Measurements from ENCODE around the gene EEF2. TPM values are rescaled to one million over a fixed set of nuclear protein-coding genes. Genes with fewer than 3 reads are reported as not detected.
"Not testable (repeated sequence)": the region's sequence is repeated elsewhere in the genome, so short reads cannot be mapped to it uniquely, and the experiment has no call there.

Gene EEF2
- total and polyA plus RNA-seq, 2 donors from 2014 or later = 1,520 to 1,813 TPM

- intact Hi-C loops (cut with DNase I) = no loop called here
- no peak for FAIRE-seq
- H3K4me3 ChIP-seq (ENCODE audit: low read length in 3 of 3) = no peak overlapping the region
- TF ChIP-seq, protein P1, sequence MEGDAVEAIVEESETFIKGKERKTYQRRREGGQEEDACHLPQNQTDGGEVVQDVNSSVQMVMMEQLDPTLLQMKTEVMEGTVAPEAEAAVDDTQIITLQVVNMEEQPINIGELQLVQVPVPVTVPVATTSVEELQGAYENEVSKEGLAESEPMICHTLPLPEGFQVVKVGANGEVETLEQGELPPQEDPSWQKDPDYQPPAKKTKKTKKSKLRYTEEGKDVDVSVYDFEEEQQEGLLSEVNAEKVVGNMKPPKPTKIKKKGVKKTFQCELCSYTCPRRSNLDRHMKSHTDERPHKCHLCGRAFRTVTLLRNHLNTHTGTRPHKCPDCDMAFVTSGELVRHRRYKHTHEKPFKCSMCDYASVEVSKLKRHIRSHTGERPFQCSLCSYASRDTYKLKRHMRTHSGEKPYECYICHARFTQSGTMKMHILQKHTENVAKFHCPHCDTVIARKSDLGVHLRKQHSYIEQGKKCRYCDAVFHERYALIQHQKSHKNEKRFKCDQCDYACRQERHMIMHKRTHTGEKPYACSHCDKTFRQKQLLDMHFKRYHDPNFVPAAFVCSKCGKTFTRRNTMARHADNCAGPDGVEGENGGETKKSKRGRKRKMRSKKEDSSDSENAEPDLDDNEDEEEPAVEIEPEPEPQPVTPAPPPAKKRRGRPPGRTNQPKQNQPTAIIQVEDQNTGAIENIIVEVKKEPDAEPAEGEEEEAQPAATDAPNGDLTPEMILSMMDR (IDR thresholded peaks at IDR 0.05; ENCODE audit: borderline replicate concordance, extremely low read depth, insufficient read depth) = no peak
- H3K9ac ChIP-seq (ENCODE audit: low read length in 3 of 3) = no peak overlapping the region
- no peaks in the 10 kb centered on the region for H3K27me3 ChIP-seq (ENCODE audit: control insufficient read depth, insufficient read depth, low read length)
- H3K9me3 ChIP-seq (ENCODE audit: control insufficient read depth in 2 of 3, insufficient read depth in 1 of 3, low read length in 3 of 3) = no peaks in the 10 kb centered on the region
- H3K4me1 ChIP-seq (ENCODE audit: control insufficient read depth in 2 of 3, insufficient read depth in 2 of 3, low read depth in 1 of 3, low read length in 3 of 3) = peaks cover 0 to under 1% (median 0%) of the 10 kb centered on the region in 3 donors
- DNase-seq = no peak
- no peak overlapping the region for H3K27ac ChIP-seq (ENCODE audit: low read depth in 2 of 2, low read length in 2 of 2)
- H3K36me3 ChIP-seq (ENCODE audit: control insufficient read depth in 2 of 3, insufficient read depth in 3 of 3, low read length in 3 of 3) = no peaks in the 10 kb centered on the region
Observed at GRCh38 chr19:3945838-3946237, 39.4 kb downstream of the EEF2 start.

DNA sequence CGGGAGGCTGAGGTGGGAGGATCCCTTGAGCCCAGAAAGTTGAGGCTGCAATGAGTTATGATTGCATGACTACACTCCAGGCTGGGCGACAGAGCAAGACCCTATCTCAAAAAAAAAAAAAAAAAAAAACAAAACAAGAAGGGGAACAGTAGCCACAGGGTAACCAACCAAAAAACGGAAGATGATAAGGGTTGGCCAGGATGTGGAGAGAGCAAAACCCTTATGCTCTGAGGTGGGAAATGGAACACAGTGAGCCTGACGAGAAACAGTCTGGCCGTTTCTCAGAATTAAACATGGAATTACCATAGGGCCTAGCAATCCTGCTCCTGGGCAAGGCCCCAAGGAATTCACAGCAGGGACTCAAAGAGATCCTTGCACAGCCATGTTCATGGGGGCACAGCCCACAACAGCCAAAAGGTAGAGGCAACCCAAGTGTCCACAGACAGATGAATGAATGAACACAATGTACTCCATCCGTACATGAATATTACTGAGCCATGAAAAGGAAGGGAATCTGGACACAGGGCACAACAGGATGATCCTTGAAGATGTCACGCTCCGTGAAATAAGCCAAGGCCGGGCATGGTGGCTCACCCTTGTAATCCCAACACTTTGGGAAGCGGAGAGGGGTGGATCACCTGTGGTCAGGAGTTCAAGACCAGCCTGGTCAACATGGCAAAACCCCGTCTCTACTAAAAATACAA lies 41.1 kb downstream of the EEF2 start:
- TF ChIP-seq, protein P1 (IDR thresholded peaks at IDR 0.05; ENCODE audit: borderline replicate concordance, extremely low read depth, insufficient read depth) = no peak
- Histone ChIP-seq H3K36me3 (ENCODE audit: control insufficient read depth in 2 of 3, insufficient read depth in 3 of 3, low read length in 3 of 3) (no peaks in the 10 kb centered on the region), H3K9me3 (ENCODE audit: control insufficient read depth in 2 of 3, insufficient read depth in 1 of 3, low read length in 3 of 3) (no peaks in the 10 kb centered on the region), H3K27ac (ENCODE audit: low read depth in 2 of 2, low read length in 2 of 2) (no peak overlapping the region), H3K27me3 (ENCODE audit: control insufficient read depth, insufficient read depth, low read length) (no peaks in the 10 kb centered on the region), H3K4me3 (ENCODE audit: low read length in 3 of 3) (no peak overlapping the region), H3K4me1 (ENCODE audit: control insufficient read depth in 2 of 3, insufficient read depth in 2 of 3, low read depth in 1 of 3, low read length in 3 of 3) (no peaks in the 10 kb centered on the region), H3K9ac (ENCODE audit: low read length in 3 of 3) (no peak overlapping the region)
- no peak for DNase-seq
- intact Hi-C loops (cut with DNase I) = no loop called here
- no peak for FAIRE-seq

GRCh38 chr19:3942790-3943409 lies 42.4 kb downstream of the EEF2 start:
- H3K9me3 ChIP-seq (ENCODE audit: control insufficient read depth in 2 of 3, insufficient read depth in 1 of 3, low read length in 3 of 3) = no peaks in the 10 kb centered on the region
- no peak overlapping the region for H3K27ac ChIP-seq (ENCODE audit: low read depth in 2 of 2, low read length in 2 of 2)
- H3K9ac ChIP-seq (ENCODE audit: low read length in 3 of 3) = no peak overlapping the region
- H3K4me3 ChIP-seq (ENCODE audit: low read length in 3 of 3) = no peak overlapping the region
- FAIRE-seq (no peak), DNase-seq (no peak)
- TF ChIP-seq, protein P1 (IDR thresholded peaks at IDR 0.05; ENCODE audit: borderline replicate concordance, extremely low read depth, insufficient read depth) = no peak
- no peaks in the 10 kb centered on the region for H3K36me3 ChIP-seq (ENCODE audit: control insufficient read depth in 2 of 3, insufficient read depth in 3 of 3, low read length in 3 of 3)
- intact Hi-C loops (cut with DNase I) = no loop called here
- H3K27me3 ChIP-seq (ENCODE audit: control insufficient read depth, insufficient read depth, low read length) = no peaks in the 10 kb centered on the region
- H3K4me1 ChIP-seq (ENCODE audit: control insufficient read depth in 2 of 3, insufficient read depth in 2 of 3, low read depth in 1 of 3, low read length in 3 of 3) = no peaks in the 10 kb centered on the region

DNA sequence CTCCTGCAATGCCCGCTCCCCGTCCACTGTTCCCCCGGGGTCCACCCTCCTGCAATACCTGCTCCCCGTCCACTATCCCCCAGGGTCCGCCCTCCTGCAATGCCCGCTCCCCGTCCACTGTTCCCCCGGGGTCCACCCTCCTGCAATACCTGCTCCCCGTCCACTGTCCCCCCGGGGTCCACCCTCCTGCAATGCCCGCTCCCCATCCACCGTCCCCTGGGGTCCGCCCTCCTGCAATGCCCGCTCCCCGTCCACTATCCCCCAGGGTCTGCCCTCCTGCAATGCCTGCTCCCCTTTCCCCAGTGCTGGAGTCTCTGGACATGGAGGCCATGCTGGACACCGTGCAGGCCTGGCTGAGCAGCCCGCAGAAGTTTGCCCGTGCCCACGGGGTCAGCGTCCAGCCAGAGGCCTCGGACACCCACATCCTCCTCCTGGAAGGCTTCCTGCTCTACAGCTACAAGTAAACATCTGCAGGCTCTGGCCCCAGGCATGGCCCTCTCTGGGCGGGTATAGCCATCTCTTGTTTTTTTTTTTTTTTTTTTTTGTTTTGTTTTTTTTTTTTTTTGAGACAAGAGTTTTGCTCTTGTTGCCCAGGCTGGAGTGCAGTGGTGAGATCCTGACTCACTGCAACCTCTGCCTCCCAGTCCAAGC lies 46.8 kb downstream of the EEF2 start:
- H3K9ac ChIP-seq (ENCODE audit: low read length in 3 of 3); H3K27me3 ChIP-seq (ENCODE audit: control insufficient read depth, insufficient read depth, low read length); H3K4me1 ChIP-seq (ENCODE audit: control insufficient read depth in 2 of 3, insufficient read depth in 2 of 3, low read depth in 1 of 3, low read length in 3 of 3); H3K4me3 ChIP-seq (ENCODE audit: low read length in 3 of 3); FAIRE-seq; intact Hi-C loops (cut with DNase I); H3K27ac ChIP-seq (ENCODE audit: low read depth in 2 of 2, low read length in 2 of 2); H3K9me3 ChIP-seq (ENCODE audit: control insufficient read depth in 2 of 3, insufficient read depth in 1 of 3, low read length in 3 of 3); DNase-seq; H3K36me3 ChIP-seq (ENCODE audit: control insufficient read depth in 2 of 3, insufficient read depth in 3 of 3, low read length in 3 of 3): not testable (repeated sequence)
